HepG2 (cell line): ENCODE results near the gene JSRP1. TPM values are rescaled to one million over a fixed set of nuclear protein-coding genes. Genes with fewer than 3 reads are reported as not detected.

Source experiments
- ATAC-seq: fragments of 200-7000 bp; cut with Tn5 transposase; 3 replicates; pipeline ENCODE4 v1.9.1; 2020; ENCODE audit warnings: mild to moderate bottlenecking, moderate library complexity
- BruUV-seq: library from RNA; stranded (reverse); fragments of 400-500 nt; replicated peaks from 2 replicates; lab custom pipeline; 2021; lab: Mats Ljungman, UMichigan
- CTCF ChIA-PET: fragments of 300-600 bp; formaldehyde crosslinking; extraction: SDS; loops from one replicate; lab custom pipeline; 2021; ENCODE audit warnings: low total read pairs, inconsistent platforms, low intra/inter-chr PET ratio; lab: Yijun Ruan, JAX
- POLR2A ChIA-PET: fragments of 350-600 bp; sonication (Branson Sonifier 250); formaldehyde crosslinking; loops from one replicate; lab custom pipeline; 2020; ENCODE audit warnings: antibody characterized with exemption, inconsistent platforms; lab: Yijun Ruan, JAX
- DNase-seq: peaks from one replicate; pipeline ENCODE4 v3.0.0-alpha.2; 2015; ENCODE audit warnings: low spot score
- FAIRE-seq: peaks from 3 replicates; lab custom pipeline; 2011; peaks lifted over from hg19 to GRCh38; lab: Jason Lieb, UNC
- H2AFZ ChIP-seq: one replicate; pipeline ENCODE4 v1.6.1; 2011; ENCODE audit warnings: low read length, inconsistent platforms
- H3K27ac ChIP-seq: fragments of 300-600 bp; 3 replicates; pipeline ENCODE4 v1.8.0; 2011; ENCODE audit warnings: mixed run types, mild to moderate bottlenecking, mixed read lengths, low read length, inconsistent platforms; ENCODE audit not compliant: insufficient read depth; ENCODE audit errors: extremely low read length
- H3K27me3 ChIP-seq, 2 experiments: fragments of 200-600 bp in 1 of 2; 2 replicates in 1 of 2; 3 replicates in 1 of 2; pipeline versions ENCODE4 v1.6.0 to v1.8.0; 2011; ENCODE audit warnings: low read length in 2 of 2, mild to moderate bottlenecking in 2 of 2, moderate library complexity in 2 of 2, inconsistent platforms in 1 of 2; ENCODE audit not compliant: insufficient read depth in 2 of 2, control insufficient read depth in 1 of 2
- H3K36me3 ChIP-seq, 2 experiments: fragments of 200-600 bp in 1 of 2; replicated peaks in 1 of 2; 2 replicates in 1 of 2; 3 replicates in 1 of 2; pipeline versions ENCODE4 v1.5.1 to v1.8.0; 2011; ENCODE audit warnings: low read length in 2 of 2, inconsistent platforms in 1 of 2; ENCODE audit not compliant: insufficient read depth in 2 of 2, control insufficient read depth in 1 of 2
- H3K4me1 ChIP-seq: 2 replicates; pipeline ENCODE4 v1.5.1; 2012; ENCODE audit warnings: low read length, inconsistent platforms; ENCODE audit not compliant: insufficient read depth
- H3K4me2 ChIP-seq: 2 replicates; pipeline ENCODE4 v1.6.0; 2011; ENCODE audit warnings: low read depth, low read length, inconsistent platforms
- H3K4me3 ChIP-seq, 3 experiments: fragments of 200-600 bp in 1 of 3; sonication (generic), shearing (Covaris generic) in 1 of 3; replicated peaks in 1 of 3; 2 replicates each; pipeline ENCODE4 v1.5.1; 2011 to 2016; ENCODE audit warnings: low read length in 3 of 3, inconsistent platforms in 2 of 3, low read depth in 2 of 3, mild to moderate bottlenecking in 2 of 3, control low read depth in 1 of 3, mixed read lengths in 1 of 3; ENCODE audit not compliant: insufficient read depth in 1 of 3
- H3K79me2 ChIP-seq: one replicate; pipeline ENCODE4 v1.6.1; 2011; ENCODE audit warnings: low read length, inconsistent platforms; ENCODE audit not compliant: insufficient read depth
- H3K9ac ChIP-seq: 2 replicates; pipeline ENCODE4 v1.6.0; 2011; ENCODE audit warnings: mild to moderate bottlenecking, low read depth, low read length, inconsistent platforms; ENCODE audit not compliant: insufficient read depth
- H3K9me3 ChIP-seq: 2 replicates; pipeline ENCODE4 v1.5.1; 2012; ENCODE audit warnings: mild to moderate bottlenecking, low read length
- H4K20me1 ChIP-seq: 2 replicates; pipeline ENCODE4 v1.6.0; 2011; ENCODE audit warnings: inconsistent platforms, mild to moderate bottlenecking, low read length, moderate library complexity; ENCODE audit not compliant: insufficient read depth
- CHCHD3 ChIP-seq: sonication (generic); formaldehyde crosslinking; IDR thresholded peaks from 2 replicates; pipeline ENCODE4 v1.8.0; 2022; ENCODE audit warnings: mild to moderate bottlenecking, missing genetic modification reagents, moderate library complexity
- FOXO1 ChIP-seq: sonication (generic); formaldehyde crosslinking; IDR thresholded peaks from 2 replicates; pipeline ENCODE4 v1.4.0; 2020; ENCODE audit warnings: missing genetic modification reagents
- HOXA3 ChIP-seq: sonication (generic); formaldehyde crosslinking; IDR thresholded peaks from 2 replicates; pipeline ENCODE4 v1.5.0; 2020; ENCODE audit warnings: missing genetic modification reagents
- MAF1 ChIP-seq: sonication (generic); formaldehyde crosslinking; IDR thresholded peaks from 2 replicates; pipeline ENCODE4 v1.5.0; 2020; ENCODE audit warnings: missing genetic modification reagents, borderline replicate concordance
- PHF8 ChIP-seq: sonication (generic); formaldehyde crosslinking; IDR thresholded peaks from 2 replicates; pipeline ENCODE4 v1.5.0; 2020; ENCODE audit warnings: missing genetic modification reagents
- POGK ChIP-seq: sonication (generic); formaldehyde crosslinking; conservative IDR thresholded peaks from 2 replicates; pipeline ENCODE4 v1.8.0; 2022; ENCODE audit warnings: mild to moderate bottlenecking, moderate library complexity, missing genetic modification reagents
- ZBTB21 ChIP-seq: sonication (generic); formaldehyde crosslinking; IDR thresholded peaks from 2 replicates; pipeline ENCODE4 v1.4.0; 2020; ENCODE audit warnings: missing genetic modification reagents
- ZBTB7A ChIP-seq: sonication (generic); formaldehyde crosslinking; IDR thresholded peaks from 2 replicates; pipeline ENCODE4 v1.8.0; 2022; ENCODE audit warnings: mild to moderate bottlenecking, missing genetic modification reagents
- ZFAT ChIP-seq: sonication (generic); formaldehyde crosslinking; conservative IDR thresholded peaks from 2 replicates; pipeline ENCODE4 v1.8.1; 2023; ENCODE audit warnings: missing genetic modification reagents, inconsistent platforms
- ZNF224 ChIP-seq: sonication (generic); formaldehyde crosslinking; IDR thresholded peaks from 2 replicates; pipeline ENCODE4 v1.5.0; 2020; ENCODE audit warnings: mild to moderate bottlenecking, missing genetic modification reagents
- WGBS: methylation state at CpG from one replicate; pipeline ENCODE4 v1.1.6; 2017; ENCODE audit warnings: low lambda C conversion rate; 5-methylcytosine and 5-hydroxymethylcytosine counted together
- in situ Hi-C: cut with HindIII; loops from 2 replicates; pipeline ENCODE4 v1.10.0; 2017; ENCODE audit warnings: low pct_unique_long_range_greater_than_20kb; ENCODE audit not compliant: extremely low pct_ligation_motif_present
- intact Hi-C: fragments of 100-400 bp; cut with micrococcal nuclease; formaldehyde crosslinking; loops from one replicate; pipeline ENCODE4 v1.10.0; 2022; ENCODE audit not compliant: unreplicated experiment
- polyA plus RNA-seq, 8 experiments: library from polyadenylated mRNA; depleted of rRNA in 3 of 8; stranded (reverse) in 7 of 8; unstranded in 1 of 8; fragments of >200 nt; fragmentation: Illumina TruSeq in 4 of 8; extraction: Trizol in 4 of 8; gene quantifications; 2 replicates each; pipeline versions ENCODE4 v1.2.1 to v1.2.3, GENCODE V29; 2011 to 2016; ENCODE audit warnings: low read depth in 4 of 8, missing spikeins in 1 of 8, mixed read lengths in 1 of 8; ENCODE audit not compliant: insufficient read depth in 1 of 8
- total RNA-seq, 5 experiments: library from RNA; depleted of rRNA; stranded (reverse); fragments of >200 nt; fragmentation: Illumina TruSeq; extraction: Trizol; gene quantifications; 2 replicates each; pipeline ENCODE4 v1.2.3, GENCODE V29; 2016; ENCODE audit warnings: low read depth in 1 of 5

Gene JSRP1
- total and polyA plus RNA-seq, 2 of the 13 experiments (the other 11 are each of a cell fraction or from before 2014, with no cell fraction given), result 0.16 to 0.38 TPM

- TF ChIP-seq POGK (CRISPR knock-in tag), result no peak
- peak; percentile 36; the same call in 1 of the 2 replicates for TF ChIP-seq PHF8 (CRISPR knock-in tag)
- TF ChIP-seq ZFAT (CRISPR knock-in tag), result no peak
- TF ChIP-seq MAF1 (CRISPR knock-in tag), result no peak
- no peak for TF ChIP-seq FOXO1 (CRISPR knock-in tag)
- no peak for TF ChIP-seq ZBTB21
- TF ChIP-seq CHCHD3 (CRISPR knock-in tag), result no peak
Measured at GRCh38 chr19:2252055-2252796, 4.0 kb downstream of the JSRP1 start (continued).

DNA sequence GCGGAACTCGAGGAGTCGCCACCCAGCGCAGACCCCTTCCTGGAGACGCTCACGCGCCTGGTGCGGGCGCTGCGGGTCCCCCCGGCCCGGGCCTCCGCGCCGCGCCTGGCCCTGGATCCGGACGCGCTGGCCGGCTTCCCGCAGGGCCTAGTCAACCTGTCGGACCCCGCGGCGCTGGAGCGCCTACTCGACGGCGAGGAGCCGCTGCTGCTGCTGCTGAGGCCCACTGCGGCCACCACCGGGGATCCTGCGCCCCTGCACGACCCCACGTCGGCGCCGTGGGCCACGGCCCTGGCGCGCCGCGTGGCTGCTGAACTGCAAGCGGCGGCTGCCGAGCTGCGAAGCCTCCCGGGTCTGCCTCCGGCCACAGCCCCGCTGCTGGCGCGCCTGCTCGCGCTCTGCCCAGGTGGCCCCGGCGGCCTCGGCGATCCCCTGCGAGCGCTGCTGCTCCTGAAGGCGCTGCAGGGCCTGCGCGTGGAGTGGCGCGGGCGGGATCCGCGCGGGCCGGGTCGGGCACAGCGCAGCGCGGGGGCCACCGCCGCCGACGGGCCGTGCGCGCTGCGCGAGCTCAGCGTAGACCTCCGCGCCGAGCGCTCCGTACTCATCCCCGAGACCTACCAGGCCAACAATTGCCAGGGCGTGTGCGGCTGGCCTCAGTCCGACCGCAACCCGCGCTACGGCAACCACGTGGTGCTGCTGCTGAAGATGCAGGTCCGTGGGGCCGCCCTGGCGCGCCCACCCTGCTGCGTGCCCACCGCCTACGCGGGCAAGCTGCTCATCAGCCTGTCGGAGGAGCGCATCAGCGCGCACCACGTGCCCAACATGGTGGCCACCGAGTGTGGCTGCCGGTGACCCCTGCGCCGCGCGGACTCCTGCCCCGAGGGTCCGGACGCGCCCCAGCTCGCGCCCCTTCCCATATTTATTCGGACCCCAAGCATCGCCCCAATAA, 4.8 kb downstream of the JSRP1 start:
- no TSS peak for BruUV-seq
- intact Hi-C loops (no loop called here), in situ Hi-C loops (no loop called here)
- ChIA-PET CTCF (interaction anchor here (1.4 kb wide), 1 partner anchor 24 kb away, joined by 3 read pairs; no protein-coding TSS in a partner anchor), POLR2A (interaction anchor here (0.7 to 2.3 kb wide), 4 partner anchors 8 to 16 kb away, joined by 4 to 9 read pairs (median 4); partner anchors contain the start of gene PLEKHJ1)
- no peak for DNase-seq
- H3K27ac ChIP-seq, result no peak overlapping the region
- peak overlapping the region in 1 of 3 experiments; percentile 67; a peak in 1 of 6 replicates for H3K4me3 ChIP-seq
- no peak for ATAC-seq
- H2AFZ ChIP-seq, result no peak overlapping the region
- TF ChIP-seq ZBTB7A (CRISPR knock-in tag), result peak; percentile 54; the same call in 1 of the 2 replicates
- TF ChIP-seq HOXA3 (CRISPR knock-in tag), result peak; percentile 75
- no peak for TF ChIP-seq ZNF224
- FAIRE-seq, result no peak
- peak overlapping the region; percentile 85 for H3K4me2 ChIP-seq
- no peaks in the 10 kb centered on the region for H3K79me2 ChIP-seq
- no peaks in the 10 kb centered on the region for H4K20me1 ChIP-seq
- peak overlapping the region; percentile 64 for H3K9ac ChIP-seq
- 97% methylated on average over 48 of the region's 125 CpGs for WGBS
- peaks cover 6 to 14% of the 10 kb centered on the region in 2 experiments; a peak in 4 of 5 replicates for H3K36me3 ChIP-seq
- H3K27me3 ChIP-seq, result no peaks in the 10 kb centered on the region; a peak in 1 of 5 replicates
- H3K4me1 ChIP-seq, result peaks cover 32% of the 10 kb centered on the region
- H3K9me3 ChIP-seq, result no peaks in the 10 kb centered on the region
